HG03378 (cell line): ENCODE results near the gene CCND3.
A peak's percentile ranks its signal among the peaks of the same experiment; 100 is the strongest.
"Not testable (repeated sequence)": the region's sequence is repeated elsewhere in the genome, so short reads cannot be mapped to it uniquely, and the experiment has no call there.

Source experiments
- ATAC-seq: cut with Tn5 transposase; IDR thresholded peaks from one replicate; pipeline ENCODE4 v1.9.1; 2021; ENCODE audit warnings: mild to moderate bottlenecking, moderate library complexity; ENCODE audit not compliant: unreplicated experiment

The CCND3 gene

DNA sequence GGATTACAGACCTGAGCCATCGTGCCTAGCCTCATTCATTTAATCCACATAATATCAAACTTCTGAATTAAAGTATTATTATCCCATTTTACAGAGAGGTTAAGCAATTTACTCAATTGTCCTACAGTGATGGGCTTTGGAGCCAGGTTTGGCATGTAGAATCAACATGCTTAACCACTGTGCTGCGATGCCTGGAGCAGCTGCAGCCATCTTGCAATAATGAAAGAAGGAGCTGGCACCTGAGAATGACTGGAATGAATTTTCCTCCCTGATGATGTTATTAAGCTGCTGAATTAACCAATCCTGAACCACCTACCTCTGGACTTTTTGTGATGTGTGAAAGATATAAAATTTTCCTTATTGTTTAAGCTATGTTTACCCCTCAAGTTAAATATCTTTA, 13.1 kb upstream of the CCND3 start:
- no peak for ATAC-seq

DNA sequence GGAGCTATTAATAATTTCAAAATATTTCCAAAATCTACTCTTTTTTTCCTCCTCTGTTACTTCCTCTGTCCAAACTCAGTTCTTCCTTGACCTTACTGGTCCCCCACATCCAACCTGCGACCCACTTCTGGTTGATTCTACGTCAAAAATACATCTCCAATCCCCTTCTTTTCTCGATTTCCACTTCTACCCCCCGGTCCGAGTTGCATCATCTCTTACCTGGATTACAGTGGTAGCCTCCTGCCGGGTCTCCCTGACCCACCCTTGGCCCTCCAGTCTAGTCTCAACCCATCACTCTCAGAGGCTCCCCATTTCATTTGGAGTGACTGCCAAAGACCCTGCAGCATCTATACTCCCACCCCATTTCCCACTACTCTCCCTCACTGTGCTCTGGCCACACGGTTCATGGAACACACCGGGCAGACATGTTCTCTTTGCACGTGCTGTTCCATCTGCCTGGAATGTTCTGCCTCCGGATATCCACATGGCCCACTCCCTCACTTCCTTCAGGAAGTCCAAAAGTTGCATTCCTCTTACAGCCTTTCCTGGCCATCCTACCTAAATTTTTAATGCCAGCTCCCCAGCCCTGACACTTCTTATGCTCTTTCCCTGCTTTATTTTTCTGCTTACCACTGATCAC, 6.1 kb upstream of the CCND3 start:
- no peak for ATAC-seq

DNA sequence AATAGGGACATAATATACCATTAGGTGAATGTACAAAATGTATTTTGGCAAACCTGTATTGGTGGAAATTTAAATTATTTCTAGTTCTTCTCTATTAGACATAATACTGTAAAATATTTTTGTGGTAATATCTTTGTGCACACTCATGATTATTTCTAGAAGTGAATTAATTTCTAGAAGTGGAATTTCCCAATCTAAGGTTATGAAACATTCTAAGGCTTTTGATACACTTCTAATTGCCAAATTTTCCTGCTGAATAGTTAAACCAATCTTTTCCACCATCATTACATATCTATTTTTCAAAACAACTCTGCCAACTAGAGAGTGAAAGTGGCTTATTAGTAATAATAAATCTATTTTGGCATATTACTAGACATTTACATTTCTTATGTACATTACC, 1.8 kb upstream of the CCND3 start:
- ATAC-seq: no peak

DNA sequence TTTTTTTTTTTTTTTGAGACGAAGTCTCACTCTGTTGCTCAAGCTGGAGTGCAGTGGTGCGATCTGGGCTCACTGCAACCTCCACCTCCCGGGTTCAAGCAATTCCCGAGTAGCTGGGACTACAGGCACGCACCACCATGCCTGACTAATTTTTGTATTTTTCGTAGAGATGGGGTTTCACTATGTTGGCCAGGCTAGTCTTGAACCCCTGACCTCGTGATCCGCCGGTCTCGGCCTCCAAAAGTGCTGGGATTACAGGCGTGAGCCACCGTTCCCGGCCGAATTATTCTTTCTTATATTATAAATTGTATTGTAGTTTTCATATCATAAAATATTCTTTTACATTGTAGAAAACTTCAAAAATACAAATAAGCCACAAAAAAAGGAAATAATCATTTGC, 1.3 kb upstream of the CCND3 start:
- not testable (repeated sequence) for ATAC-seq

DNA sequence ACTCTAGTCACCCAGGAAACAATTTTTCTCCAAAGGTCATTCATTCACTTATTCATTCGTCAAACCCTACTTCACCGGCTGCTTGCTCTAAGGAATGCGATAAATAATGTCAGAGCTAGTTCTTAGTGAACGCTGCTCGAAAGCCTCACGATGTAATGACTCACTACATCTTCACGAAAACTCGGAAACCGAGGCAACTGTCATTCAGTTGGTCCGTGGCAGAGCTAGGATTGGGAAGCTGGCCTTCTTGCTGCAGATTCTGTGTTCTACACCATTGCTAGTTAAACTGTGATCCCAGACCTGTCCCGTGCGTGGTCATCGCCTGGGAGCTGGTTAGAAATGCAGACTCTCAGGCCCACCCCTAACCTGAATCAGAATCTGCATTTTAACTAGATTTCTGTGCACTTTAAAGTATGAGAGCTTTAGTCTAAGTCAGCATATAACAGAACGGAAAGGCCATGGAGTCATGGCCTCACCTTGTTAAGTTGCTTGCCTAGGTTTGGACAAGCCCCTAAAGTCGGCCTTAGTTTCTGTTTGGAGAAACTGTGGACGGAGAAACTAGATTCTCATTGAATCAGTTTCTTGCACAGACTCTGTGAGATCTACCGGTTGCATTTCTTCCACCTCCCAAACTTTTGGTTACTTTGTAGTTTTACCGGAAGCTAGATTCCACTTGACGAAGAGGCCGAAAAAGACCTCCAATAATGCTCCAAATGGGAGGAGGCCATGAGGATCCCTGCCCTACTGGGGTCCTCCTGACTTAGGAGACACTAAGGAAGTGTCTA, 651 bp upstream of the CCND3 start:
- ATAC-seq: peak; percentile 24

DNA sequence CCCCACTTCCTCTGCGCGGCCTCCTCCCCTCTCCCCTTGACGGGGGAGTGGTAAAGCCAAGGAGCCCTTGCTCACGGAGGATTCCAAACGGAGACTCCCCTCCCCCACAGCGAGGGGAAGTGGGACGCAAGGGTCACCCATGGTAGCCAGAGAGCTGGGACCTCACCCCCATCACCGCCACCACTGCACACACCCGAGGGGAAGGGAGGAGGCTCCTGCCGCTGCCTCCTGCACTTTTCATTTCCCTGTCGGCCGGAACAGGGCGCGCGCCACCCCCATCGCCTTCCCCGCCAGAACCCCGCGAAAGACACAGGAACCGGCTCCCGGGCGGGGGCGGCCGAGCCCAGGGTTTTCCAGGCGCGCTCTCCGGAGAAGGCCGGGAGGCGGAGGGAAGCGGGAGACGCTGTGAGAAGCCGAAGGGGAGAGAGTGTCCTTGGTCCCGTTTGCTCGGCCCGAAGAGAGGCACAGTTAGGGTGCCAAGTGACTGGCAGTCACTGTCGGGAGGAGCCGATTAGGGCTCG, 789 bp downstream of the CCND3 start:
- ATAC-seq: no peak

DNA sequence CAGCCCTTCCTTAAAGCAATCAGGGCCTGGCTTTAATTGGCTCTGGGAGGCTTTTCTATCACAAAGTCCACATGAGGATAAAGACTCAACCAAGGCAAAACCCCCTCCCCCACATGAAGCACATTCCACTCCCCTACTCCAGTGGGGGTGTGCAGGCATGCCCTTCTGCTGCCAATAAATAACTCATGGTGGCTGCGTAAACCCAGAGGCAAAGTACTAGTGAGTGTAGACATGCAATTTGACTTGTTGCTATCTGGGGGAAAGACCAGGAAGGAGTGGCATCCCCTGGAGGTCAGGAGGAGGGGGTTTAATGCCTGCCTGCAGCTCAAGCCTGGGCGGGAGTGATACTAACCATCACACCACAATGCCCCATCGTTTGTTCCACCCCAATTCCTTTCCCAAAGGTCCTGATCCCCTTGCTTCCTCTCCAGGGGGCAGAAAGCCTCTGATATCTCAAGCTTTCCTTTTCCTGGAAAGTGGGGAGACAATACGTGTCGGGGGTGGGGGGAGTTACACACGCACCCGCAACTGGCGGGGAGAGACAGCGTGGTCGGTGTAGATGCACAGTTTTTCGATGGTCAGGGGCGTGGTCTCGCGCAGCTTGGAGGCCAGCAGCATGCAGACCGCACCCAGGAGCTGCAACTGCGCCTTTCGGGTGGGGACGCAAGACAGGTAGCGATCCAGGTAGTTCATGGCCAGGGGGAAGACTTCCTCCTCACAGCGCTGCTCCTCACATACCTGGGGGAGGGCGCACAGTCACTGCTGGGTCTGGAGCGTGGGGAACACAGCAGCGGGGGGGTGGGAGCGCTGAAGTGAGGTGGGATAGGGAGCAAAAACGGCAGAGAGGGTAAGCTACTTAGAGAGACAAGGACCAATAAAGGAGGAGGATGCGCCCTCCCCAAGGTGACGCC, 1.5 kb downstream of the CCND3 start:
- no peak for ATAC-seq

DNA sequence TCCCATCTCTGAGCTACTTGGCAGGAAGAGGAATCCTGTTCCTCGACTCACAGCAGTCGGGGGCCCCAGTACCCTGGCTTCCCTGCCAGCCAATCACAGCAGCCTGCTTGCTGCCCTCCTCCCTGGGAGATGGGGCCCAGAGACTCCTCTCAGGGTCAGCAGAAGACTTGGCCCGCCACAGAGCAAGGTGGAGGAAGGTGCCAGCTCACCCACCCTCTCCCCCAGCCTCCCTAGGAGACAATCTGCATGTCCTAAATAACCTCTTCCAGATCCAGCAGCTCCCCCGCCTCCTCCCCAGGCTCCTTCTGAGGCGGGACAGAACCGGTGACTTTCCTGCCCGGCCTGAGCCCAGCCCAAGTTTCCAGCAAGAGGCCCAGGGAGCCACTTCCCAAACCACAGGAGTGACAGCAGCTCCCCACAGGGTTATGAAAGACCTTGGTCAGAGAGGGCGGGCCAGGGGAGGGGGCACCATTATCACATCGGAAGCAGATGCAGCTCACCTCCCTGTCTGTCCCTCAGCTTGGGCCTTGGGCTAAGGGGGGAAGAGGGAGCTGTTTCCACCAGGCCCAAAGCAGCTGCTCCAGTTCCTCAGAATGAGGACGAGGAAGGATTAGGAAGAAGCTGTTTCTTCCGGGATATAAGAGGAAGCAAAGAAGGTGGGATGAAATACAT, 2.3 kb downstream of the CCND3 start:
- ATAC-seq: no peak

DNA sequence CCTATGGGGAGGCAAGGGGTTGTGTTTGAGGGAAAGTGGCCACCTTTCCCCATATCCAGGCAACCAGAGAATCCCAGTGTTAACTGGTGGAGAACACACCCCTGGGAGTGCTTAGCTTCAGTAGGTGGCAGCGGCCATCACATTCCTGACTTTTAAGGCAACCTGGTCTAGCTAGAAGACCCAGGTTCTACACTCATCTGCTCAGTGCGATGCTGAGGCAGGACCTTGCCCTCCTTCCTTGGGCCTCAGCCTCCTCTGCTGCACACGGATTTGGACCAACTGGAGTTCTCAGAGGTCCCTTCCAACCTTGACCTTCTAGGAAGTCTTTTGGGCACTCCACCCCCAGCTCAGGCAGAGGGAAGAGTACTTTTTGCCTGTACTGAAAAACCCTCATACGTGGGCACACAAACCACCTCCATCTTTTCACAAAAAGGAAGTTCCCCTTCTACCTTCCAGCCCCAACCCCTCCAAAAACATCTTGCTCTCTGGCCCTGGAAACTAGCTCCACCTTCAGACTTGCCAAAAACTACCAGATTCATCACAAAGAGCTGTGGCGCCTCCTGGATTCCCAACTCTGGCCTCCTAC, 2.9 kb downstream of the CCND3 start:
- ATAC-seq: no peak

DNA sequence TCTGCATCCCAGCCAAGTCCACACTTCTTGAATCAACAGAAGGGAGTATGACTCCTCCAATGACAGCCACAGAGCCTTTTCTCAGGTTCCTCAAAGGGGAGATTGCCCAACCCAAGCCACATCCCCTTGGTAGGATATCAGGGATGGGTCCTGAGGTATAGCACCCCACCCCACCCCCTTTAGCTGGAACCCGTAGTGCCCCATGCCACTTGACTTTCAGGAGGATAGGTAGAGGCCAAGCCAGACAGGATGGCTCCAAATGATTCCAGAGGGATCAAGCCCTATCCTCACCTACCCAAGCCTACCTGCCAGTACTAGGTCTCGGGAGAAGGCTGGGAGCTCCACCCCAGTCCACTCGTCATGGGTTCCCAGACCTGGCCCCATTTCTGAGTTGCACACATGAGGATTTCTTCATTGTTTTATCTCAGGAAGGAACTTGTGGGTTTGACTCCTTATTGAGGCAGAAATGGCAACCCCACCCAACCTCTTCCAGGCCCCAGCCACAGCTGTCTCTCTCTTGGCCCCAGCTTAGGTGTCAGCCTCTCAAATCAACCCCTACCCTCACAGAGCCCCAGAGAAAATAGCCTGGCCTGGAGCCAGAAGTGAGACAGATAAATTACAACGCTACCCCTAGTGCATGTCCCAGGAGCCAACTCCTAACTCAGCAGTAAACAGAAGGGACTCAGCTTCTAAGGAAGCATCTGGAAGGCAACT, 3.6 kb downstream of the CCND3 start:
- ATAC-seq: no peak

DNA sequence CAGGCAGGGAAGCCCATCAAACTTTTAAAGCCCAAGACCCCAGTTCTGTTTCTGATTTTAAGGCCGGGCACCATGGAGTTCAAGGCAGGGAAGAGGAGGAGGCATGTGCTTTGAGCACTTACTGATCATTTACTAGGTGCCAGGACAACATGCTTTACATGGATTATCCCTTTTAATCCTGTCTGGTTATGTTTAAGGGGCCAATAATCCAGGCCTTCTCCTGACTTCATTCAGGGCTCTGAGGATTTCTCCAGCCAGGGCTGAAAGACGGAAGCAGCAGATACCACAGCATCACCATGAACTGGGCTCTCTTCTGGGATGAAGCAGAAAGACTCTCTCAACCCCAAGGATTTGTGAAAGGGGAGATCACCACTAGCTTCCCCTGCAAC, 4.1 kb downstream of the CCND3 start:
- no peak for ATAC-seq

DNA sequence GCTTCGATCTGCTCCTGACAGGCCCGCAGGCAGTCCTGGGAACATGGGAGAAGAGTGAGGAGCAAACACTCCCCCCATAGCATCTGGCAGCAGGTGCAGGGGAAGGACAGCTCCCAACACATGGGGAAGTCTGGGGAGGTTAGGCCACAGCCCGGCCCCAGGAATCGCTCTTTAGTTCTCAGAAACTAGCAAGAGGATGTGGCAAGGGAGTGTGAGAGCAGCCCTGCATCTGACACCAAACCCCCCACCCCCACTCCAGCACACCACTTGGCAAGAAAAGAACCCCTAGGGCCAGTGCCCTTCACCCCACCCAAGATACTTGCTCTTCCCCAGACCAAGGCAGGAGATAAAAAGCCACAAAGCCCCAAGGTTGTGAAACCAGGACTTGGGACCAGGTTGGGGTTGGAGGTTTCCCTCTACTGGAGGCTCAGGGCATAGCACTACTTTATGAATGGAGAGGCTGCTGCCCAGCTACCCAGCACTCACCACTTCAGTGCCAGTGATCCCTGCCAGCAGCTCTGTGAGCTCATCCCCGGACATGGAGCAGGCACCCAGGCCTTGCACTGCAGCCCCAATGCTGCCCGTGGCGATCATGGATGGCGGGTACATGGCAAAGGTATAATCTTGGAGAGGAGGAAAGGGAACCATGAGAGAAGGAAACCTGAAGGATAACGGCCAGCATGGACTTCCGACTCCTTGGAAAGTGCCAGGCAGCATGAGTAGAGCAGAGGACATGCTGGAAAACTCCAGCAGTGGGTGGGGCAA, 5.4 kb downstream of the CCND3 start:
- no peak for ATAC-seq

DNA sequence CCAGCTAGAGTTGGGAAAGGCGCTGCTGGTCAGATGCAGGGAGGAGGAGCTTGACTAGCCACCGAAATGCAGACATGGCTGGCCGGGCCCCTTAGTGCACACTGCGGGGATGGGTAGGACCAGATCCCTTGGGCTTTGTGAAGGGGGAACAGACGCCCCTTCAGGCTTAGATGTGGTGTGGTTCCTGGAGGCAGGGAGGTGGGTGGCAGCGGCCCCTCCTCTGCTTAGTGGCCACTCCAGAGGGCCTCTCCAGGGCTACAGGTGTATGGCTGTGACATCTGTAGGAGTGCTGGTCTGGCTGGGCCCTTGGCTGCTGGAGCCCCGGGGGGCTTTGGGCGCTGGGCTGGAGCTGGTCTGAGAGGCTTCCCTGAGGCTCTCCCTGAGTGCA, 5.9 kb downstream of the CCND3 start:
- no peak for ATAC-seq

DNA sequence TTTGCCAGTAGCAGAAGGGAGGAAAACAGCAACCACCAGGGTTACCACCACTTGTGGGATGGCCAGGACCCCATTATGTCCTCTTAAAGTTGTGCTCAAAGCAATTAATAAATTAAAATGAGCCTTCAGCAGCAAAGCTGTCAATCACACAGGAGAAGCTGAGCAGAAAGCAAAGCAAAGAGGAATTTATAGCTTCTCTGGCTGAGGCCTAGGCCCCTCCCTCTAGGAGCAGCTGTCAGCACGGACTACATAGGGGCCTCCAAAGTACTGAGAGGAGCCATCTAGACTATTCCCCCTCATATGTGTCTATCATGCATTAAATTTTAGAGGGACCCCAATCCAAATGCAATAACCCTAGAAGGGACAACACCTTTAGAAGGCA, 6.4 kb downstream of the CCND3 start:
- no peak for ATAC-seq

DNA sequence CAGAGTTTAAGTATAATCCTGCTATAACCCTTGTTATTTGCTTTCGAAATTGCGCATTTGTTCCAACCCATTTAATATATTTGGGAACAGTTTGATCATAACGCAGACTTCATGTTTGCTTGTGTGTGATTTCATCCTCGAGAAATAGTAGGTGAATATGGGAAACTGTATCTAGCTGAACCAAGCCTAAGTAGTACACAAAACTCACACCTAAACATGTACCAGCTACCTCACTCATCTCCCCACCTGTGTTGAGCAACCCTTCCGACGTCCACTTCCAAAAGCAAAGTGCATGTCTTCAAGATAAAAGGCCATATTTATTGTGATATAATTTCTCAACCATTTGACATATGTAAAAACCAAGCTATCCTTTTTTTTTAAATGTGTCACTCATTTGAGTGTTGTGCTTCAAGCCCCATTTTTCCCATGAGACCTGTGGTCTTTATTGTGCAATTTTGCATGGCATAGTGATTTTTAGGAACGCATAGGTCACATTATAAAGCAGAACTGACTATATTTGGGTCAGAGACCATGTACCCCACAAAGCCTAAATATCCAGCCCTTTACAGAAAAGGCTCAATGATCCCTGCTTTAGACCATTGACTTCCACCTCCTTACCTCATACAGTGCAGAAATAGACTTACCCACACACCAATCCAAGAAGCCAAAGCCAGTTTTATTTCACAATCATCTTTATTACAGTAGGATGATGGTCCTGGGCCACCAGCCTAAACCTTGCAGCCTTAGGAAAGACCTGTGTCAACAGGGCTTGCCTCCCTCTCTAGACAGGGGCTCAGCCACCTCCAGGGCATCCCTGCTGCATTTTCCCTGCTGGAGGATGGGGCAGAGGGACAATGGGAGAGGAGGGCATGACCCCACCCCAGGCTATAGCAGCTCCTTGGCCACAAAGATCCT, 7.1 kb downstream of the CCND3 start:
- ATAC-seq: no peak

DNA sequence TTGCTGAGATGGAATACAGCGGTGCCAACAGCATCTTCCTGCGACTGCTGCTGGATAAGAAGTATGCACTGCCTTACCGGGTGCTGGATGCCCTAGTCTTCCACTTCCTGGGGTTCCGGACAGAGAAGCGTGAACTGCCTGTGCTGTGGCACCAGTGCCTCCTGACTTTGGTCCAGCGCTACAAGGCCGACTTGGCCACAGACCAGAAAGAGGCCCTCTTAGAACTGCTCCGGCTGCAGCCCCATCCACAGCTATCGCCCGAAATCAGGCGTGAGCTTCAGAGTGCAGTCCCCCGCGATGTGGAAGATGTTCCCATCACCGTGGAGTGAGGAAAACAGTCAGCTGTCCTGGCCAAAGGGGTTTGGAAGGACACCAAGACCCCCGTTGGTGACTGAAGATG, 9.2 kb downstream of the CCND3 start:
- ATAC-seq: no peak

DNA sequence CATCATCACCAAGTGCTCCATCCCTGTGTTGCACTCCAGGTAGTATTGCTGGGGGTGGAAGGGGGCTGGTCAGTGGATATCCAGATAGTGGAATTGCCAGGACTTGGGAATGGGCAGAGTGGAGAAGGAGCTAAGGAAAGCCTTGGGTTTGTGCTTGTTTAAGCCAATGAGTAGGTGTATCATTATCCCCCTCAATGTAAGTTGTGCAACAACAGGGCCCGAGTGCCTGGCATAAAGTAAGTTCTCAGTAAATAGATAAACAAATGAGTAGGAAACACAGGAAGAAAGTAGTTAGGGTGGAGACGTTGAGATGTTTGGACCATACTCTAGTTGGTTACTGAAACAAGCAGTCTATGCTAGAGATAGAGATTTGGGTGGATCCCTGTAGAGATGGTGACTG, 9.8 kb downstream of the CCND3 start:
- ATAC-seq: no peak

DNA sequence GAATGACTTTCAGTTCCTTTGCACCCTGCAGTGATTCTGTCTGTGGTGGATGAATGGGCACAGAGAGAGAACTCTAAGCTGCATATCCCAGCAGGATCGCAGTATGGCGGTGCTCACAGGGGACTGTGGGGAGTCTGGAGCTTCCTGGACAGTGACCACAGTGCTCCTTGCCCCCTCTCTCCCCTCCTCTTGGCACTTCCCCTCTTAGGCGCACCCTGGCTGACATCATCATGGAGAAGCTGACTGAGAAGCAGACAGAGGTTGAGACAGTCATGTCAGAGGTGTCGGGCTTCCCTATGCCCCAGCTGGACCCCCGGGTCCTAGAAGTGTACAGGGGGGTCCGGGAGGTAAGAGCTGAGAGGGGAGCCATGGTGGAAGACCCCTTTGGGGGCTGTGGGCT, 11.7 kb downstream of the CCND3 start:
- no peak for ATAC-seq
